Vagina (tissue), 2 donors: ENCODE data around the gene TERC. TPM values are rescaled to one million over a fixed set of nuclear protein-coding genes. Genes with fewer than 3 reads are reported as not detected.

Source experiments
- DNase-seq, 2 donors: peaks; one replicate each; pipeline ENCODE4 v3.0.0-alpha.2; 2017; ENCODE audit errors: extremely low spot score in 2 of 2
- H3K27ac ChIP-seq: fragments of 200-600 bp; sonication (generic); one replicate; pipeline ENCODE4 v1.5.1; 2019
- H3K27me3 ChIP-seq: fragments of 200-600 bp; sonication (generic); one replicate; pipeline ENCODE4 v1.5.1; 2019
- H3K36me3 ChIP-seq, 2 donors: fragments of 200-600 bp; sonication (generic); one replicate each; pipeline ENCODE4 v1.5.1; 2017 to 2019
- H3K4me1 ChIP-seq: fragments of 200-600 bp; sonication (generic); one replicate; pipeline ENCODE4 v1.5.1; 2019
- H3K4me3 ChIP-seq, 2 donors: fragments of 200-600 bp; sonication (generic); 1 replicate in 1 of 2; 2 replicates in 1 of 2; pipeline ENCODE4 v1.5.1; 2016 to 2019
- H3K9me3 ChIP-seq: fragments of 200-600 bp; sonication (generic); one replicate; pipeline ENCODE4 v1.5.1; 2019
- CTCF ChIP-seq, 3 experiments: fragments of 450-650 bp in 2 of 3; fragments of 200-600 bp in 1 of 3; sonication (generic) in 1 of 3; IDR thresholded peaks; one replicate each; pipeline ENCODE4 v1.5.1; 2017 to 2019; ENCODE audit warnings: antibody characterized with exemption in 3 of 3, mild to moderate bottlenecking in 2 of 3, moderate library complexity in 2 of 3
- POLR2A ChIP-seq, 2 donors: fragments of 450-650 bp; IDR thresholded peaks; one replicate each; pipeline ENCODE4 v1.6.1; 2017; ENCODE audit warnings: antibody characterized with exemption in 2 of 2, mild to moderate bottlenecking in 2 of 2, moderate library complexity in 2 of 2
- POLR2AphosphoS5 ChIP-seq, 2 donors: sonication (generic); formaldehyde crosslinking; IDR thresholded peaks; one replicate each; pipeline ENCODE4 v1.9.0; 2017; ENCODE audit warnings: antibody characterized with exemption in 2 of 2, mild to moderate bottlenecking in 2 of 2, low read depth in 1 of 2; ENCODE audit not compliant: insufficient read depth in 1 of 2
- intact Hi-C: fragments of 100-400 bp; cut with DNase I; formaldehyde crosslinking; loops from one replicate; pipeline ENCODE4 v1.15.1; 2023
- total RNA-seq: library from RNA; depleted of rRNA; stranded (reverse); fragments of >200 nt; gene quantifications from one replicate; pipeline ENCODE4 v1.2.3, GENCODE V29; 2016

Gene TERC
- total RNA-seq, 1 donor from 2014 or later, result 204 TPM

- intact Hi-C loops, result no loop called here
- peaks cover 0 to 11% of the 10 kb centered on the region in 2 donors for H3K36me3 ChIP-seq
These were observed 8.3 kb upstream of the TERC start, which contains the start of gene MYNN for GRCh38 chr3:169772897-169773816. TSS of gene MYNN (plus strand) at chr3:169773396. CDS start at chr3:169774296, 900 bp downstream.

GRCh38 chr3:169772305-169772896 is 7.5 kb upstream of the TERC start:
- no peaks in the 10 kb centered on the region for H3K9me3 ChIP-seq
- no peak for DNase-seq
- peak overlapping the region; percentile 78 to 91 for H3K4me3 ChIP-seq
- no peaks in the 10 kb centered on the region for H3K27me3 ChIP-seq
- H3K4me1 ChIP-seq, result peaks cover 25% of the 10 kb centered on the region
- H3K36me3 ChIP-seq, result peaks cover 0 to 8% of the 10 kb centered on the region in 2 donors
- peak overlapping the region; percentile 100 for H3K27ac ChIP-seq
- TF ChIP-seq POLR2AphosphoS5 (IDR thresholded peaks at IDR 0.05; ENCODE audit: insufficient read depth in 1 of 2, low read depth in 1 of 2), result no peak
- TF ChIP-seq CTCF (IDR thresholded peaks at IDR 0.05), result no peak
- no peak for TF ChIP-seq POLR2A (IDR thresholded peaks at IDR 0.05)
- intact Hi-C loops, result no loop called here

More at GRCh38 chr3:169772897-169773816, 8.3 kb upstream of the TERC start, which contains the start of gene MYNN:
- no peak for TF ChIP-seq CTCF (IDR thresholded peaks at IDR 0.05)
- TF ChIP-seq POLR2AphosphoS5 (IDR thresholded peaks at IDR 0.05; ENCODE audit: insufficient read depth in 1 of 2, low read depth in 1 of 2), result peak; percentile 93 to 100
- peak; percentile 84 to 99 for TF ChIP-seq POLR2A (IDR thresholded peaks at IDR 0.05)
- Histone ChIP-seq H3K27ac (peak within 1 kb of the TSS; percentile 100), H3K4me3 (peak within 1 kb of the TSS; percentile 78 to 91), H3K27me3 (no peaks in the 10 kb centered on the region), H3K4me1 (peaks cover 25% of the 10 kb centered on the region), H3K9me3 (no peaks in the 10 kb centered on the region)
- peak in 1 of 2 donors; percentile 96 for DNase-seq

GRCh38 chr3:169771497-169772304 is 6.8 kb upstream of the TERC start:
- peak overlapping the region; percentile 100 for H3K27ac ChIP-seq
- peaks cover 25% of the 10 kb centered on the region for H3K4me1 ChIP-seq
- no peaks in the 10 kb centered on the region for H3K9me3 ChIP-seq
- TF ChIP-seq POLR2AphosphoS5 (IDR thresholded peaks at IDR 0.05; ENCODE audit: insufficient read depth in 1 of 2, low read depth in 1 of 2) (peak in 1 of 2 donors; percentile 86), CTCF (IDR thresholded peaks at IDR 0.05) (no peak)
- H3K36me3 ChIP-seq, result peaks cover 0 to under 1% of the 10 kb centered on the region in 2 donors
- no peak for DNase-seq
- peak overlapping the region; percentile 78 to 91 for H3K4me3 ChIP-seq
- intact Hi-C loops, result no loop called here
- H3K27me3 ChIP-seq, result no peaks in the 10 kb centered on the region

GRCh38 chr3:169769287-169770181 is 4.7 kb upstream of the TERC start, which contains the start of gene ACTRT3:
TSS of gene ACTRT3 (minus strand) at chr3:169769561. CDS start at chr3:169769520, 41 bp downstream.
- Histone ChIP-seq H3K27ac (peak within 1 kb of the TSS; percentile 85), H3K4me1 (peaks cover 8% of the 10 kb centered on the region), H3K36me3 (no peaks in the 10 kb centered on the region), H3K4me3 (peak within 1 kb of the TSS; percentile 58 to 69), H3K27me3 (no peaks in the 10 kb centered on the region), H3K9me3 (no peaks in the 10 kb centered on the region)
- no peak for TF ChIP-seq POLR2A (IDR thresholded peaks at IDR 0.05)
- TF ChIP-seq POLR2AphosphoS5 (IDR thresholded peaks at IDR 0.05; ENCODE audit: insufficient read depth in 1 of 2, low read depth in 1 of 2), result peak in 1 of 2 donors; percentile 64
- no peak for TF ChIP-seq CTCF (IDR thresholded peaks at IDR 0.05)
- intact Hi-C loops, result loop anchor here (10.0 kb wide), 1 partner anchor 105 kb away; the partner anchor contains the start of gene MECOM
- DNase-seq, result no peak
